Panc1 (cell line): ENCODE results near the gene ADGRD1.

Experiments
- CTCF ChIP-seq: fragments of 450-650 bp; IDR thresholded peaks from 2 replicates; pipeline ENCODE4 v1.5.1; 2017; ENCODE audit warnings: mild to moderate bottlenecking
- POLR2AphosphoS5 ChIP-seq: IDR thresholded peaks from 2 replicates; pipeline ENCODE4 v1.6.1; 2012; ENCODE audit warnings: mild to moderate bottlenecking, low read depth, low read length, moderate library complexity

- TF ChIP-seq CTCF (no peak), POLR2AphosphoS5 (no peak)
Observed at GRCh38 chr12:131126662-131127173, 173.0 kb downstream of the ADGRD1 start.
